ENCODE measurements around the gene GNL3.
"Not testable (repeated sequence)": the region's sequence is repeated elsewhere in the genome, so short reads cannot be mapped to it uniquely, and the experiment has no call there.

Gene GNL3

GRCh38 chr3:52685709-52686691, at the start of gene GNL3, which contains the start of gene PBRM1:
Gene GNL3 (plus strand): TSS chr3:52686032. CDS start chr3:52686093, 61 bp downstream.
Gene PBRM1 (minus strand): TSS chr3:52685913.
- H3K4me3 ChIP-seq (ENCODE audit: low read depth, low read length) = peak within 1 kb of the TSS; percentile 99
- peak; percentile 85 for DNase-seq (ENCODE audit: low read depth)

GRCh38 chr3:52636673-52637072, 49.2 kb upstream of the GNL3 start:
- no peak for DNase-seq (ENCODE audit: low read depth)
- no peak overlapping the region for H3K4me3 ChIP-seq (ENCODE audit: low read depth, low read length)

- no peak for DNase-seq (ENCODE audit: low read depth)
- H3K4me3 ChIP-seq (ENCODE audit: low read depth, low read length) = no peak overlapping the region
Measured at GRCh38 chr3:52645549-52645948, 40.3 kb upstream of the GNL3 start.

GRCh38 chr3:52649461-52650210, 36.2 kb upstream of the GNL3 start:
- no peak for DNase-seq (ENCODE audit: low read depth)
- H3K4me3 ChIP-seq (ENCODE audit: low read depth, low read length) = no peak overlapping the region

GRCh38 chr3:52650439-52650838, 35.4 kb upstream of the GNL3 start:
- no peak overlapping the region for H3K4me3 ChIP-seq (ENCODE audit: low read depth, low read length)
- DNase-seq (ENCODE audit: low read depth) = no peak

GRCh38 chr3:52651592-52651991, 34.2 kb upstream of the GNL3 start:
- DNase-seq (ENCODE audit: low read depth) = no peak
- no peak overlapping the region for H3K4me3 ChIP-seq (ENCODE audit: low read depth, low read length)

- DNase-seq (ENCODE audit: low read depth) = no peak
- H3K4me3 ChIP-seq (ENCODE audit: low read depth, low read length) = no peak overlapping the region
Measured at GRCh38 chr3:52655895-52656294, 29.9 kb upstream of the GNL3 start.

- H3K4me3 ChIP-seq (ENCODE audit: low read depth, low read length) = no peak overlapping the region
- no peak for DNase-seq (ENCODE audit: low read depth)
Measured at GRCh38 chr3:52660046-52660445, 25.8 kb upstream of the GNL3 start.

GRCh38 chr3:52663098-52663497, 22.7 kb upstream of the GNL3 start:
- no peak for DNase-seq (ENCODE audit: low read depth)
- H3K4me3 ChIP-seq (ENCODE audit: low read depth, low read length) = no peak overlapping the region

- DNase-seq (ENCODE audit: low read depth) = peak; percentile 99
- no peak overlapping the region for H3K4me3 ChIP-seq (ENCODE audit: low read depth, low read length)
Measured at GRCh38 chr3:52670621-52671521, 15.0 kb upstream of the GNL3 start.

GRCh38 chr3:52671676-52672075, 14.2 kb upstream of the GNL3 start:
- H3K4me3 ChIP-seq (ENCODE audit: low read depth, low read length) = no peak overlapping the region
- DNase-seq (ENCODE audit: low read depth) = no peak

- H3K4me3 ChIP-seq (ENCODE audit: low read depth, low read length) = not testable (repeated sequence)
Measured at GRCh38 chr3:52676201-52676600, 9.6 kb upstream of the GNL3 start.

GRCh38 chr3:52678265-52679198, 7.3 kb upstream of the GNL3 start:
- H3K4me3 ChIP-seq (ENCODE audit: low read depth, low read length) = no peak overlapping the region
- DNase-seq (ENCODE audit: low read depth) = no peak

More at GRCh38 chr3:52676201-52676600, 9.6 kb upstream of the GNL3 start:
- not testable (repeated sequence) for DNase-seq (ENCODE audit: low read depth)

GRCh38 chr3:52679199-52679538, 6.7 kb upstream of the GNL3 start:
- DNase-seq (ENCODE audit: low read depth) = no peak
- H3K4me3 ChIP-seq (ENCODE audit: low read depth, low read length) = no peak overlapping the region

GRCh38 chr3:52679811-52680210, 6.0 kb upstream of the GNL3 start:
- no peak overlapping the region for H3K4me3 ChIP-seq (ENCODE audit: low read depth, low read length)
- no peak for DNase-seq (ENCODE audit: low read depth)

GRCh38 chr3:52681596-52681995, 4.2 kb upstream of the GNL3 start:
- no peak for DNase-seq (ENCODE audit: low read depth)
- H3K4me3 ChIP-seq (ENCODE audit: low read depth, low read length) = no peak overlapping the region

- DNase-seq (ENCODE audit: low read depth) = peak; percentile 79
- H3K4me3 ChIP-seq (ENCODE audit: low read depth, low read length) = no peak overlapping the region
Measured at GRCh38 chr3:52682016-52682415, 3.8 kb upstream of the GNL3 start.

GRCh38 chr3:52683611-52684010, 2.2 kb upstream of the GNL3 start:
- DNase-seq (ENCODE audit: low read depth) = no peak
- H3K4me3 ChIP-seq (ENCODE audit: low read depth, low read length) = no peak overlapping the region

Data from skeletal muscle cell (primary cell).